ENCODE results near the gene STAB2.

Gene STAB2

GRCh38 chr12:103731539-103731938 lies 144.5 kb downstream of the STAB2 start:
- TF ChIP-seq CTCF (conservative IDR thresholded peaks at IDR 0.05; ENCODE audit: low read length) = no peak
- H3K4me3 ChIP-seq (ENCODE audit: low read length) = no peak overlapping the region
- no peak for DNase-seq (ENCODE audit: low read depth)

DNA sequence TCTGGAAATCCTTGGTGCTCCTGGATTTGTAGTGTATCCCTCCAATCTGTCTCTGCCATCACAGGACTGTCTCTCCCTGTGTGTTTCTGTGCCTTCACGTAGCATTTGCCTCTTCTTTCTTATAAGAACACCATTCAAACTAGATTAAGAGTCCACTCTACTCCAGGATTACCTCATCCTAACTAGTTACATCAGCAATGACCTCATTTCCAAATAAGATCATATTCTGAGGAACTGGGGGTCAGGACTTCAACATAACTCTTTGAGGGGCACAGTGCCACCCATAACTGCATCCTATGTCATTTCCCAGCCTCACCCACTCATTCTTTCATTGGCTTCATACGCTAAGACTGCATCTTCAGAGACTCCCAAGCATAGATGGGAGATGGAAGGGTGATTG lies 147.8 kb downstream of the STAB2 start:
- H3K4me3 ChIP-seq (ENCODE audit: low read length) = no peak overlapping the region
- no peak for TF ChIP-seq CTCF (conservative IDR thresholded peaks at IDR 0.05; ENCODE audit: low read length)
- DNase-seq (ENCODE audit: low read depth) = no peak

DNA sequence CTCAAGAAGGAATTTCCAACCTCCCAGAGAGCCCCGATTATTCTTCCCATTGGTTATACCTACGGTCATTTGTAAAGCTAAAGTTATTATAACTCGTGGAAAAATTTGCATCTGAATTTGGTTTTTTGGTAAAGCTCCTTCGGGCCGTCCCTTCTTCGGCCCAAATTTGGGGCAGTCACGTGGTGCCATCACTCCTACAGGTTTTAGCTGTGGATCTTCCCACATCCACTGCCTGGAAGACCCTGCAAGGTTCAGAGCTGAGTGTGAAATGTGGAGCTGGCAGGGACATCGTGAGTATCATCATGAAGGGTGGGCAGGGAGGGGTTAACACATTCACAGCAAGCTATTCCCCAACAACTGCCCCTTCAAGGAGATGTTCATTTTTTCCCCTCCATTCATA lies 148.2 kb downstream of the STAB2 start:
- TF ChIP-seq CTCF (conservative IDR thresholded peaks at IDR 0.05; ENCODE audit: low read length) = no peak
- no peak for DNase-seq (ENCODE audit: low read depth)
- no peak overlapping the region for H3K4me3 ChIP-seq (ENCODE audit: low read length)

DNA sequence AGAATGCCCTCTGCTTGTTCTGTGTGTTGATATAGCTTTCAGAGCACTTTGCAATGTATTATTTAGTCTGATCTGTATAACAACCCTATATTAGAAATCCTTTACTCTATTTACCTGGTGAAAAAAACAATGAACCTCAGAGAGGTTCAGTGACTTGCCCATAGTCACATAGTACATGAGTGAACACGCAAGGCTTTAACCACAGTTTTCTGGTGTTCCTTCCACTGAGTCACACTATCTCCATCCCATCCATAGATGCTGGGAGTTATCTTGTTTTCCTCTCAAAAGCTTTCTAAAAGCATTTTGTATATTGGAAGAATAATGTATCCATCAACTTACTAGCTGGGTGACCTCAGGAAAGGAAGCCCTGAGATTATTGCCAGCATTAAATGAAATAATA lies 149.5 kb downstream of the STAB2 start:
- no peak for DNase-seq (ENCODE audit: low read depth)
- TF ChIP-seq CTCF (conservative IDR thresholded peaks at IDR 0.05; ENCODE audit: low read length) = no peak
- H3K4me3 ChIP-seq (ENCODE audit: low read length) = no peak overlapping the region

GRCh38 chr12:103737881-103738280 lies 150.8 kb downstream of the STAB2 start:
- DNase-seq (ENCODE audit: low read depth) = no peak
- no peak overlapping the region for H3K4me3 ChIP-seq (ENCODE audit: low read length)
- TF ChIP-seq CTCF (conservative IDR thresholded peaks at IDR 0.05; ENCODE audit: low read length) = no peak

- no peak for TF ChIP-seq CTCF (conservative IDR thresholded peaks at IDR 0.05; ENCODE audit: low read length)
- no peak overlapping the region for H3K4me3 ChIP-seq (ENCODE audit: low read length)
- peak; percentile 18 for DNase-seq (ENCODE audit: low read depth)
Measured at GRCh38 chr12:103742349-103742932, 155.4 kb downstream of the STAB2 start.

- no peak for TF ChIP-seq CTCF (conservative IDR thresholded peaks at IDR 0.05; ENCODE audit: low read length)
- no peak for DNase-seq (ENCODE audit: low read depth)
- no peak overlapping the region for H3K4me3 ChIP-seq (ENCODE audit: low read length)
Measured at GRCh38 chr12:103743788-103744187, 156.7 kb downstream of the STAB2 start.
